NT2/D1 (cell line): Measurements from ENCODE around the gene SLC5A1.

Experiments
- SUZ12 ChIP-seq: IDR thresholded peaks from 2 replicates; pipeline ENCODE4 v1.6.1; 2011; ENCODE audit not compliant: insufficient read length, insufficient read depth; ENCODE audit errors: extremely low read depth
- YY1 ChIP-seq: IDR thresholded peaks from 2 replicates; pipeline ENCODE4 v1.6.1; 2011; ENCODE audit not compliant: insufficient read length, insufficient read depth
- ZNF274 ChIP-seq: IDR thresholded peaks from 2 replicates; pipeline ENCODE4 v1.6.1; 2011; ENCODE audit warnings: mild to moderate bottlenecking, low read depth, low read length

- TF ChIP-seq ZNF274: no peak
- no peak for TF ChIP-seq YY1
- no peak for TF ChIP-seq SUZ12
Observed at GRCh38 chr22:32020117-32020516, 22.9 kb upstream of the SLC5A1 start.
